Brain pericyte (primary cell): ENCODE results near the gene GRIA2.
"Not testable (repeated sequence)": the region's sequence is repeated elsewhere in the genome, so short reads cannot be mapped to it uniquely, and the experiment has no call there.

Experiments
- DNase-seq: peaks from one replicate; pipeline ENCODE4 v3.0.0-alpha.2; 2012; ENCODE audit warnings: low read depth, low spot score

GRIA2 gene

GRCh38 chr4:157220371-157220881 is at the start of gene GRIA2:
TSS of gene GRIA2 (plus strand) at chr4:157220728. CDS start at chr4:157221043, 315 bp downstream.
- no peak for DNase-seq

GRCh38 chr4:157172011-157172410 is 48.5 kb upstream of the GRIA2 start:
- DNase-seq: no peak

- not testable (repeated sequence) for DNase-seq
These were observed 40.3 kb upstream of the GRIA2 start for GRCh38 chr4:157180268-157180667.

- no peak for DNase-seq
These were observed 36.2 kb upstream of the GRIA2 start for GRCh38 chr4:157184300-157184699.

GRCh38 chr4:157185363-157185762 is 35.2 kb upstream of the GRIA2 start:
- DNase-seq: no peak

- DNase-seq: no peak
These were observed 25.2 kb upstream of the GRIA2 start for GRCh38 chr4:157195374-157195773.

- DNase-seq: no peak
These were observed 24.5 kb upstream of the GRIA2 start for GRCh38 chr4:157196046-157196445.

GRCh38 chr4:157204634-157205244 is 15.8 kb upstream of the GRIA2 start:
- DNase-seq: no peak

- no peak for DNase-seq
These were observed 2.8 kb upstream of the GRIA2 start for GRCh38 chr4:157217708-157218107.

- no peak for DNase-seq
These were observed 687 bp upstream of the GRIA2 start for GRCh38 chr4:157219711-157220370.

- DNase-seq: no peak
These were observed 932 bp downstream of the GRIA2 start for GRCh38 chr4:157221426-157221894.

- no peak for DNase-seq
These were observed 1.6 kb downstream of the GRIA2 start for GRCh38 chr4:157221895-157222770.

- no peak for DNase-seq
These were observed 2.2 kb downstream of the GRIA2 start for GRCh38 chr4:157222771-157223160.

GRCh38 chr4:157223456-157223855 is 2.9 kb downstream of the GRIA2 start:
- no peak for DNase-seq

- no peak for DNase-seq
These were observed 4.6 kb downstream of the GRIA2 start for GRCh38 chr4:157225096-157225495.

- DNase-seq: no peak
These were observed 5.5 kb downstream of the GRIA2 start for GRCh38 chr4:157226035-157226434.

- DNase-seq: no peak
These were observed 6.1 kb downstream of the GRIA2 start for GRCh38 chr4:157226601-157227000.

GRCh38 chr4:157231525-157231924 is 11.0 kb downstream of the GRIA2 start:
- no peak for DNase-seq

- DNase-seq: no peak
These were observed 22.3 kb downstream of the GRIA2 start for GRCh38 chr4:157242871-157243270.

- no peak for DNase-seq
These were observed 23.8 kb downstream of the GRIA2 start for GRCh38 chr4:157244348-157244747.

- DNase-seq: no peak
These were observed 24.8 kb downstream of the GRIA2 start for GRCh38 chr4:157245351-157245750.

- DNase-seq: no peak
These were observed 26.4 kb downstream of the GRIA2 start for GRCh38 chr4:157246964-157247363.
